HEK293T (cell line): Measurements from ENCODE around the gene ALK.

Experiments
- CTCF ChIA-PET: fragments of 350-600 bp; formaldehyde crosslinking; extraction: SDS; loops from one replicate; lab custom pipeline; 2021; ENCODE audit warnings: antibody characterized with exemption, inconsistent platforms; lab: Yijun Ruan, JAX
- POLR2A ChIA-PET: fragments of 350-600 bp; formaldehyde crosslinking; extraction: SDS; loops from one replicate; lab custom pipeline; 2020; ENCODE audit warnings: antibody characterized with exemption, inconsistent platforms; lab: Yijun Ruan, JAX
- DNase-seq: peaks from one replicate; pipeline ENCODE4 v3.0.0; 2012; ENCODE audit warnings: mixed read lengths; ENCODE audit errors: extremely low spot score
- ARNT ChIP-seq: fragments of 450-650 bp; IDR thresholded peaks from 2 replicates; pipeline ENCODE4 v1.6.1; 2017; ENCODE audit warnings: mild to moderate bottlenecking
- BHLHE40 ChIP-seq: fragments of 450-650 bp; IDR thresholded peaks from 2 replicates; pipeline ENCODE4 v1.6.1; 2016; ENCODE audit warnings: mild to moderate bottlenecking, moderate library complexity, borderline replicate concordance
- CTBP1 ChIP-seq: fragments of 450-650 bp; IDR thresholded peaks from 2 replicates; pipeline ENCODE4 v1.6.1; 2016; ENCODE audit warnings: borderline replicate concordance
- ELF4 ChIP-seq: fragments of 450-650 bp; IDR thresholded peaks from 2 replicates; pipeline ENCODE4 v1.6.1; 2017; ENCODE audit warnings: antibody characterized with exemption
- FOXA1 ChIP-seq: fragments of 450-650 bp; IDR thresholded peaks from 2 replicates; pipeline ENCODE4 v1.6.1; 2016; ENCODE audit warnings: mild to moderate bottlenecking
- FOXK2 ChIP-seq: fragments of 450-650 bp; IDR thresholded peaks from 2 replicates; pipeline ENCODE4 v1.6.1; 2016; ENCODE audit warnings: mild to moderate bottlenecking
- FOXM1 ChIP-seq: fragments of 450-650 bp; IDR thresholded peaks from 2 replicates; pipeline ENCODE4 v1.6.1; 2017; ENCODE audit warnings: mild to moderate bottlenecking, borderline replicate concordance
- HDGF ChIP-seq: fragments of 450-650 bp; IDR thresholded peaks from 2 replicates; pipeline ENCODE4 v1.6.1; 2017; ENCODE audit warnings: antibody characterized with exemption, borderline replicate concordance
- L3MBTL2 ChIP-seq: fragments of 450-650 bp; conservative IDR thresholded peaks from 2 replicates; pipeline ENCODE4 v1.6.1; 2016; ENCODE audit warnings: mild to moderate bottlenecking
- LEF1 ChIP-seq: fragments of 450-650 bp; IDR thresholded peaks from 2 replicates; pipeline ENCODE4 v1.6.1; 2017; ENCODE audit warnings: mild to moderate bottlenecking, borderline replicate concordance
- NFRKB ChIP-seq: fragments of 450-650 bp; IDR thresholded peaks from 2 replicates; pipeline ENCODE4 v1.6.1; 2016; ENCODE audit warnings: mild to moderate bottlenecking, moderate library complexity
- PKNOX1 ChIP-seq: fragments of 450-650 bp; IDR thresholded peaks from 2 replicates; pipeline ENCODE4 v1.6.1; 2016
- SP1 ChIP-seq: fragments of 450-650 bp; IDR thresholded peaks from 2 replicates; pipeline ENCODE4 v1.6.1; 2017
- SUZ12 ChIP-seq: fragments of 450-650 bp; IDR thresholded peaks from 2 replicates; pipeline ENCODE4 v1.6.1; 2016; ENCODE audit warnings: mild to moderate bottlenecking
- TARDBP ChIP-seq: fragments of 450-650 bp; IDR thresholded peaks from 2 replicates; pipeline ENCODE4 v1.6.1; 2016
- ZNF384 ChIP-seq: fragments of 450-650 bp; IDR thresholded peaks from 2 replicates; pipeline ENCODE4 v1.6.1; 2016

ALK gene

GRCh38 chr2:29726976-29727375 lies 194.4 kb downstream of the ALK start:
- no peak for TF ChIP-seq L3MBTL2
- no peak for TF ChIP-seq CTBP1
- no peak for TF ChIP-seq FOXM1
- no peak for TF ChIP-seq SP1
- no peak for TF ChIP-seq TARDBP
- TF ChIP-seq LEF1 = no peak
- TF ChIP-seq ARNT = no peak
- no peak for DNase-seq
- ChIA-PET POLR2A (no interaction called here), CTCF (no interaction called here)

GRCh38 chr2:29725610-29726009 lies 195.8 kb downstream of the ALK start:
- ChIA-PET POLR2A (no interaction called here), CTCF (no interaction called here)
- no peak for DNase-seq
- TF ChIP-seq TARDBP = no peak
- TF ChIP-seq FOXK2 = no peak
- no peak for TF ChIP-seq NFRKB
- no peak for TF ChIP-seq L3MBTL2
- no peak for TF ChIP-seq ARNT
- no peak for TF ChIP-seq LEF1
- no peak for TF ChIP-seq FOXM1
- TF ChIP-seq FOXA1 = no peak
- TF ChIP-seq CTBP1 = no peak
- TF ChIP-seq PKNOX1 = no peak
- no peak for TF ChIP-seq BHLHE40
- no peak for TF ChIP-seq SP1
- no peak for TF ChIP-seq ZNF384
- TF ChIP-seq ELF4 = no peak
- no peak for TF ChIP-seq HDGF
- no peak for TF ChIP-seq SUZ12

GRCh38 chr2:29724282-29724681 lies 197.1 kb downstream of the ALK start:
- DNase-seq = no peak
- ChIA-PET POLR2A (no interaction called here), CTCF (interaction anchor here (0.9 kb wide), 1 partner anchor 415 kb away, joined by 4 read pairs; no protein-coding TSS in a partner anchor)
- TF ChIP-seq FOXA1 (no peak), BHLHE40 (no peak), SP1 (no peak), HDGF (no peak), CTBP1 (no peak), PKNOX1 (no peak), TARDBP (no peak), ZNF384 (no peak), FOXM1 (no peak), L3MBTL2 (no peak), LEF1 (no peak), ARNT (no peak), ELF4 (no peak), NFRKB (no peak), FOXK2 (no peak), SUZ12 (no peak)

- POLR2A ChIA-PET = no interaction called here
- DNase-seq = no peak
- CTCF ChIA-PET = no interaction called here
- TF ChIP-seq CTBP1 (no peak), ARNT (no peak), FOXA1 (no peak), ZNF384 (no peak), ELF4 (no peak), NFRKB (no peak), FOXK2 (no peak), FOXM1 (no peak), L3MBTL2 (no peak), SUZ12 (no peak), PKNOX1 (no peak), SP1 (no peak), TARDBP (no peak), LEF1 (no peak), HDGF (no peak)
Observed at GRCh38 chr2:29723255-29724001, 198.0 kb downstream of the ALK start.

GRCh38 chr2:29719639-29720038 lies 201.7 kb downstream of the ALK start:
- ChIA-PET POLR2A (no interaction called here), CTCF (no interaction called here)
- no peak for TF ChIP-seq CTBP1
- TF ChIP-seq ELF4 = no peak
- TF ChIP-seq SUZ12 = no peak
- no peak for TF ChIP-seq SP1
- no peak for TF ChIP-seq ZNF384
- TF ChIP-seq HDGF = no peak
- TF ChIP-seq ARNT = no peak
- no peak for TF ChIP-seq LEF1
- TF ChIP-seq L3MBTL2 = no peak
- TF ChIP-seq FOXA1 = no peak
- DNase-seq = no peak

GRCh38 chr2:29718076-29718686 lies 203.2 kb downstream of the ALK start:
- no peak for TF ChIP-seq FOXA1
- CTCF ChIA-PET = no interaction called here
- DNase-seq = no peak
- POLR2A ChIA-PET = no interaction called here
